ENCODE measurements around the gene SLC26A6. TPM values are rescaled to one million over a fixed set of nuclear protein-coding genes. Genes with fewer than 3 reads are reported as not detected.
A peak's percentile ranks its signal among the peaks of the same experiment; 100 is the strongest.

SLC26A6 gene
- total and polyA plus RNA-seq, 2 of the 13 experiments (the other 11 are each of a cell fraction or from before 2014, with no cell fraction given) = 40.7 to 184 TPM

- TF ChIP-seq SKIL (CRISPR knock-in tag; IDR thresholded peaks at IDR 0.05; ENCODE audit: borderline replicate concordance) = peak; percentile 40; the same call in 1 of the 2 replicates
- TF ChIP-seq EHMT2 (IDR thresholded peaks at IDR 0.05; ENCODE audit: borderline replicate concordance, low read depth, low read length) = no peak
- TF ChIP-seq ZNF407 (CRISPR knock-in tag; IDR thresholded peaks at IDR 0.05; ENCODE audit: not compliant biosample characterization) = peak; percentile 88
- TF ChIP-seq EEA1 (CRISPR knock-in tag; IDR thresholded peaks at IDR 0.05; ENCODE audit: borderline replicate concordance) = peak; percentile 93
- peak; percentile 93 for TF ChIP-seq SAFB2 (CRISPR knock-in tag; IDR thresholded peaks at IDR 0.05; ENCODE audit: borderline replicate concordance, low read depth)
- 0 out of 2 replicates have a peak, but pooled peaks have one; percentile 58 for TF ChIP-seq KDM3A (CRISPR knock-in tag; IDR thresholded peaks at IDR 0.05; ENCODE audit: low read depth)
- no peak for TF ChIP-seq ZNF264 (CRISPR knock-in tag; IDR thresholded peaks at IDR 0.05)
- TF ChIP-seq YY1 (IDR thresholded peaks at IDR 0.05; ENCODE audit: insufficient read depth, insufficient replicate concordance, low read depth, low read length) = peak; percentile 98
- no peak for TF ChIP-seq PBX2 (CRISPR knock-in tag; IDR thresholded peaks at IDR 0.05)
- peak in 1 of 2 experiments; percentile 73; a peak in 2 of 4 replicates for TF ChIP-seq KLF16 (CRISPR knock-in tag; IDR thresholded peaks at IDR 0.05)
Observed at GRCh38 chr3:48609088-48610005, 25.9 kb downstream of the SLC26A6 start, which contains the start of gene UQCRC1 (continued).

Measured in HepG2 (cell line).